ENCODE results near the gene NFE2L2. TPM values are rescaled to one million over a fixed set of nuclear protein-coding genes. Genes with fewer than 3 reads are reported as not detected.
A peak's percentile ranks its signal among the peaks of the same experiment; 100 is the strongest.

The NFE2L2 gene
- total RNA-seq, 4 donors from 2014 or later, result 55.5 to 111 (median 89.2) TPM

DNA sequence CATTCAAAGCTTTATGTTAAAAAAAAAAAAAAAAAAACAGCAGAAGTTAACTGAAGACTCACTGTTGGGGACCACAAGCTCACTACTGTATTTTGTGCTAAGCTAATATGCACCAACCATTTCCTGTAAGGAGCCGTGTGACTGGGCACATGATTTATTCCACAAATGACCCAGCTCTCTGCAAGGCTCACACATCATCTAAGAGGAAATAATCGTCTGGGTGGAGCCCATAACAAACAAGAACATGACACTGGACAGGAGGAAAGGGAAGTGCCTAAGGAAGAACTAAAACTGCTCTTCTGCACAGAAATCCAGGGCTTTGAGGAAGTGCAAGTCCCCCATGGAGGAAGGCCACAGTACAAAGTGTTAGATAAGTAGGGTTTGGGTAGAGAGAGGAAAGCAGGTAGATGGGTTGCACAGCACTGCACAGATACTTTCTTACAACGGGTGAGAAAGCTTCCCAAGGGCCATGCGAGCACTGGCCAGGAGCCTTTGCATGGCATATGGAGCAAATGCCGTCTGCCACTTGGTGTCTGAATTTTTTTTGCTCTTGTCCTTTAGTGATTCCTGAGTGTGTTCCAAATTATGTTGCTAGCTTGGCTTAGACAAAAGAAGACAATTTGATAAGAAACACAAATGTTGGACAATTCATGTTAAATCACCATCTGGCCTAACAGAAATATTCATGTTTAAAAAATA is 24.4 kb downstream of the NFE2L2 start:
- no peak overlapping the region for H3K4me3 ChIP-seq
- peaks cover 33 to 100% (median 57%) of the 10 kb centered on the region in 3 donors for H3K4me1 ChIP-seq
- WGBS, 2 donors (ENCODE audit: low coverage in 1 of 2), result 20 to 23% methylated on average over 4 to 5 of the region's 5 CpGs
- no peaks in the 10 kb centered on the region for H3K9me3 ChIP-seq
- peaks cover 0 to 4% of the 10 kb centered on the region in 2 donors for H3K36me3 ChIP-seq
- TF ChIP-seq POLR2AphosphoS5 (IDR thresholded peaks at IDR 0.05) (peak; percentile 43), POLR2A (IDR thresholded peaks at IDR 0.05) (no peak)
- peak overlapping the region; percentile 12 to 92 (median 84) for H3K27ac ChIP-seq
- ATAC-seq, result peak; percentile 72
- H3K27me3 ChIP-seq, result no peaks in the 10 kb centered on the region

DNA sequence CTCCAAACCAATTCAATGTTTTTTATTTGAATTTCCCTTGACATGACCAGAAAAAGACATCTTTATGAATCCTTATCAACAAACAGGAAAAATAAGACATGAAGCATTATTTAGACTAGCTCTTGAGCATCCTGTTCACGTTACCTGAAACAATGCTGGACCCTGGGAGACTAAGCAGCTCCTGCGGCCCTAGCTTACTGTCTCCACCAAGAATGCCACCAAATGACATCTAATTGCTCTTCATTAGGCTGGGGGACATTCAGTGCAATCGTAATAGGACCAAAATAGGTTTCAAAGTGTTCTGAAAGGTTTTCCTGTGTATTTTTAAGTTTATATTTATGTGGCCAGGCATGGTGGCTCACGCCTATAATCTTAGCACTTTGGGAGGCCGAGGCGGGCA is 25.5 kb downstream of the NFE2L2 start:
- peak overlapping the region in 3 of 4 donors; percentile 55 to 85 (median 83) for H3K27ac ChIP-seq
- H3K9me3 ChIP-seq, result no peaks in the 10 kb centered on the region
- WGBS, 2 donors (ENCODE audit: low coverage in 1 of 2), result 71 to 87% methylated on average over 4 to 5 of the region's 6 CpGs
- no peak for TF ChIP-seq POLR2AphosphoS5 (IDR thresholded peaks at IDR 0.05)
- no peak for TF ChIP-seq EP300 (IDR thresholded peaks at IDR 0.05)
- TF ChIP-seq, protein P1, sequence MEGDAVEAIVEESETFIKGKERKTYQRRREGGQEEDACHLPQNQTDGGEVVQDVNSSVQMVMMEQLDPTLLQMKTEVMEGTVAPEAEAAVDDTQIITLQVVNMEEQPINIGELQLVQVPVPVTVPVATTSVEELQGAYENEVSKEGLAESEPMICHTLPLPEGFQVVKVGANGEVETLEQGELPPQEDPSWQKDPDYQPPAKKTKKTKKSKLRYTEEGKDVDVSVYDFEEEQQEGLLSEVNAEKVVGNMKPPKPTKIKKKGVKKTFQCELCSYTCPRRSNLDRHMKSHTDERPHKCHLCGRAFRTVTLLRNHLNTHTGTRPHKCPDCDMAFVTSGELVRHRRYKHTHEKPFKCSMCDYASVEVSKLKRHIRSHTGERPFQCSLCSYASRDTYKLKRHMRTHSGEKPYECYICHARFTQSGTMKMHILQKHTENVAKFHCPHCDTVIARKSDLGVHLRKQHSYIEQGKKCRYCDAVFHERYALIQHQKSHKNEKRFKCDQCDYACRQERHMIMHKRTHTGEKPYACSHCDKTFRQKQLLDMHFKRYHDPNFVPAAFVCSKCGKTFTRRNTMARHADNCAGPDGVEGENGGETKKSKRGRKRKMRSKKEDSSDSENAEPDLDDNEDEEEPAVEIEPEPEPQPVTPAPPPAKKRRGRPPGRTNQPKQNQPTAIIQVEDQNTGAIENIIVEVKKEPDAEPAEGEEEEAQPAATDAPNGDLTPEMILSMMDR (IDR thresholded peaks at IDR 0.05), result no peak
- TF ChIP-seq POLR2A (IDR thresholded peaks at IDR 0.05), result no peak
- peaks cover 33 to 100% (median 49%) of the 10 kb centered on the region in 3 donors for H3K4me1 ChIP-seq
- no peaks in the 10 kb centered on the region for H3K27me3 ChIP-seq
- peaks cover 0 to 12% of the 10 kb centered on the region in 2 donors for H3K36me3 ChIP-seq
- H3K4me3 ChIP-seq, result no peak overlapping the region
- no peak for ATAC-seq

DNA sequence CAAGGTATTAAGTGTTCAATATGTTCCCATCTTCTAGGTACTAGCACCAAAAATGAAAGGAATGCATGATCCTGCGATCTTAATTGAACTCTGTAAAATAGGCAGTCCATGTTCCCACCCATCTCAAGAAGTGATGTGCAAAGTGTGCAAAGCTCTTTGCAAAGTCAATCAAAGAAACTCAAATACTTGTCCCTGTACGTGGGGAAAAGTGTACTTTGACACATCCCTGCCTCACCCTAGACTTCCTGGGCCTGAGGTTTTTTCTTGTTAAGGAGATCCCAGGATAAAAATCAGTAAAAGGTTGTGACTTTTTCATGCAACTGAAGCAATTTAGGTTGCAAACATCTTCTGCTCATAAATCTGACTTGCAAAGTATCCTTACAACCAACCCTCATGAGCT is 26.6 kb downstream of the NFE2L2 start:
- H3K9me3 ChIP-seq, result no peaks in the 10 kb centered on the region
- TF ChIP-seq POLR2AphosphoS5 (IDR thresholded peaks at IDR 0.05), result no peak
- TF ChIP-seq EP300 (IDR thresholded peaks at IDR 0.05), result no peak
- no peak for TF ChIP-seq POLR2A (IDR thresholded peaks at IDR 0.05)
- TF ChIP-seq, protein P1 (IDR thresholded peaks at IDR 0.05), result no peak
- H3K4me3 ChIP-seq, result no peak overlapping the region
- no peak overlapping the region for H3K27ac ChIP-seq
- H3K27me3 ChIP-seq, result no peaks in the 10 kb centered on the region
- ATAC-seq, result no peak
- H3K4me1 ChIP-seq, result peaks cover 25 to 97% (median 42%) of the 10 kb centered on the region in 3 donors
- WGBS, 2 donors (ENCODE audit: low coverage in 1 of 2), result 48 to 62% methylated on average over 2 of the region's 2 CpGs
- H3K36me3 ChIP-seq, result peaks cover 0 to 24% of the 10 kb centered on the region in 2 donors

DNA sequence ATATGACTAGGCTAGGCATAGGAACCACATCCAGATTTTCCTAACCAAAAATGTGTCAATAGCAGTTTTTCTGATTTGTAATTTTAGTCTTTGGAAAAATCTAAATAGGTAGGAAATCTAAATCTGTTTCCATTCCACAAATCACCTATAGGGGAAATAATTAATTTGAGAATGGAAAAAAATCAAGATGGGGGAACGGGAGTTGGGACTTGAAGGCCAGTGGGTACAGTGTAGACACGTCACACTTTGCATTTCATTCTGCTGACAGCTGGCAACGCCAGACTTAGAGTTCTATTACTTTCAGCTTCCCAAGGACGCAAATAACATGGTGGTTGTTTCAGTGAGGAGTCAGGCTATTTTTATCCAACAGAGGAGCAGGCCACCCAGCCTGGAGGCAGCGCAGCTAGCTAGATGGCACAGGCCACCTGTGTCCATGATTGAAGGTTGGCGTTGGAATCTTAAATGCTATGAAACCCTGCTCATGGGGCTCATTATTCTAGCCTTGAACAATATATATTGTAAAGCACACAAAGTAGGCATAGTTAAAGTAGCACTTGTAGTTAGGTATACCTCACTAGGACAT is 28.6 kb downstream of the NFE2L2 start:
- Histone ChIP-seq H3K4me1 (peaks cover 11 to 77% (median 28%) of the 10 kb centered on the region in 3 donors), H3K4me3 (no peak overlapping the region), H3K27ac (no peak overlapping the region), H3K27me3 (no peaks in the 10 kb centered on the region), H3K36me3 (peaks cover 5 to 43% of the 10 kb centered on the region in 2 donors), H3K9me3 (no peaks in the 10 kb centered on the region)
- TF ChIP-seq, protein P1 (IDR thresholded peaks at IDR 0.05), result no peak
- TF ChIP-seq POLR2AphosphoS5 (IDR thresholded peaks at IDR 0.05) (no peak), EP300 (IDR thresholded peaks at IDR 0.05) (no peak), POLR2A (IDR thresholded peaks at IDR 0.05) (no peak)
- no peak for ATAC-seq
- WGBS, 2 donors (ENCODE audit: low coverage in 1 of 2), result 83% methylated on average over 6 of the region's 6 CpGs

DNA sequence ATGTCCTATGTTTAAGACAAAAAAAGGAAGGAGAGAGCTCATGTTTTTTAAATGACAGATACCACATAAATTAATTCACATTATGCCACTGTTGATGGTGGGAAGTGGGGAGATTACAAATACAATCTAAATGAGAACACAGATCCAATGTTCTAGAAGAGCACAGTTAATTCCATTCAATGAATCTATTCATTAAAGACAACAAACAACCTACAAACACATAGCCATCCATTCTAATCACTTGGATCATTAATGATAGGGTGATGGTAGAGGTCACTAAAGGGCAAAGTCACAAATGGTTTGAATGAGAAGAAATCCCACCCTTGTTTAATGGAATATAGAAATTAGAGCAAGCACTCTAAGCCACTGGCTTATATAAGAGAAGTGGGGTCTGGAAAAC is 30.3 kb downstream of the NFE2L2 start:
- no peak for ATAC-seq
- no peaks in the 10 kb centered on the region for H3K9me3 ChIP-seq
- peaks cover 0 to 77% (median 15%) of the 10 kb centered on the region in 3 donors for H3K4me1 ChIP-seq
- peaks cover 5 to 59% of the 10 kb centered on the region in 2 donors for H3K36me3 ChIP-seq
- H3K4me3 ChIP-seq, result no peak overlapping the region
- TF ChIP-seq POLR2AphosphoS5 (IDR thresholded peaks at IDR 0.05) (no peak), EP300 (IDR thresholded peaks at IDR 0.05) (no peak), POLR2A (IDR thresholded peaks at IDR 0.05) (no peak)
- TF ChIP-seq, protein P1 (IDR thresholded peaks at IDR 0.05), result no peak
- no peaks in the 10 kb centered on the region for H3K27me3 ChIP-seq
- peak overlapping the region in 2 of 4 donors; percentile 3 to 23 for H3K27ac ChIP-seq
